ENCODE data around the gene PHYHIPL.

DNA sequence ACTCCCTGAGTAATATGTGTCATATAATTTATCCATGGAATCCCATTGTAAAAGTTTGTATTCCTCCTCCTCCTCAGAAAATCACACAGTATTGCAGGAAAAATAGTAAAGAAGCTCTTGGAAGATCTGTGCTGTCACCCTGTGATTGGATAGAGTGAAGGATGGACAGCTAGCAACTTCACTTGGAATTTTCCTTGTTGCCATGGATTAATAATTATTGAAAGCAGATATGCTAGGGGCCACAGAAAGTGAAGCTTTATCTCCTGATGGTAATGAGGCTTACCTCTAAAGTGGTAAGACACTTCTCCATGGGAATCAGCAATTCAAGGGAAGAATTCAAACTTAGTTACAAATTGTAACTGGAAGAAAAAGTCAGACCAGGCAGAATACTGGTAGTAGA, 48.8 kb downstream of the PHYHIPL start:
- no peak for TF ChIP-seq SP1 (IDR thresholded peaks at IDR 0.05)
- no peak for TF ChIP-seq BHLHE40 (IDR thresholded peaks at IDR 0.05; ENCODE audit: borderline replicate concordance)
- TF ChIP-seq FOXA1 (IDR thresholded peaks at IDR 0.05) = no peak
- TF ChIP-seq L3MBTL2 (conservative IDR thresholded peaks at IDR 0.05) = no peak
- TF ChIP-seq LEF1 (IDR thresholded peaks at IDR 0.05; ENCODE audit: borderline replicate concordance) = no peak
- no peak for TF ChIP-seq SUZ12 (IDR thresholded peaks at IDR 0.05)
- no peak for TF ChIP-seq FOXK2 (IDR thresholded peaks at IDR 0.05)
- TF ChIP-seq FOXM1 (IDR thresholded peaks at IDR 0.05; ENCODE audit: borderline replicate concordance) = no peak

Data from HEK293T (cell line).